CD4-positive, alpha-beta T cell (primary cell): Measurements from ENCODE around the gene LRFN4. TPM values are rescaled to one million over a fixed set of nuclear protein-coding genes. Genes with fewer than 3 reads are reported as not detected.

Experiments used
- ATAC-seq: fragments of 200-7000 bp; cut with Tn5 transposase; one replicate; pipeline ENCODE4 v1.10.0; 2022; ENCODE audit warnings: mild to moderate bottlenecking; ENCODE audit not compliant: poor library complexity
- CTCF ChIA-PET: fragments of 350-600 bp; sonication (Branson Sonifier 250); formaldehyde crosslinking; loops from one replicate; lab custom pipeline; 2021; ENCODE audit warnings: antibody characterized with exemption, inconsistent platforms; lab: Charles Lee
- POLR2A ChIA-PET: fragments of 350-600 bp; sonication (Branson Sonifier 250); formaldehyde crosslinking; loops from one replicate; lab custom pipeline; 2021; ENCODE audit warnings: antibody characterized with exemption, inconsistent platforms; lab: Charles Lee
- DNase-seq, 14 experiments: peaks; one replicate each; pipeline ENCODE4 v3.0.0-alpha.2; 2013 to 2020; ENCODE audit warnings: mixed read lengths in 2 of 14
- H3K27ac ChIP-seq, 2 donors: one replicate each; pipeline versions ENCODE4 v1.5.1 to v1.7.0; 2013; ENCODE audit warnings: low read length in 2 of 2, low read depth in 1 of 2, mild to moderate bottlenecking in 1 of 2
- H3K27me3 ChIP-seq, 2 experiments: 1 replicate in 1 of 2; 2 replicates in 1 of 2; pipeline versions ENCODE4 v1.6.1 to v1.7.0; 2013; ENCODE audit warnings: low read length in 2 of 2, control low read depth in 1 of 2, mild to moderate bottlenecking in 1 of 2, moderate library complexity in 1 of 2; ENCODE audit not compliant: insufficient read depth in 2 of 2, control insufficient read depth in 1 of 2
- H3K36me3 ChIP-seq: one replicate; pipeline ENCODE4 v1.6.1; 2013; ENCODE audit warnings: low read length, control low read depth; ENCODE audit not compliant: insufficient read depth
- H3K4me1 ChIP-seq: one replicate; pipeline ENCODE4 v1.6.1; 2013; ENCODE audit warnings: low read length, control low read depth; ENCODE audit not compliant: insufficient read depth
- H3K4me3 ChIP-seq: one replicate; pipeline ENCODE4 v1.5.1; 2013; ENCODE audit warnings: mild to moderate bottlenecking, low read length, moderate library complexity
- H3K9me3 ChIP-seq, 2 experiments: 1 replicate in 1 of 2; 2 replicates in 1 of 2; pipeline versions ENCODE4 v1.6.1 to v1.7.0; 2013; ENCODE audit warnings: low read length in 2 of 2, mild to moderate bottlenecking in 2 of 2, control low read depth in 1 of 2, moderate library complexity in 1 of 2; ENCODE audit not compliant: control insufficient read depth in 1 of 2, insufficient read depth in 1 of 2
- H3K27ac Mint-ChIP-seq: one replicate; pipeline ENCODE4 v1.8.0; 2020; ENCODE audit warnings: mixed read lengths
- H3K27me3 Mint-ChIP-seq: one replicate; pipeline ENCODE4 v1.8.0; 2021; ENCODE audit warnings: mixed read lengths
- H3K36me3 Mint-ChIP-seq: one replicate; pipeline ENCODE4 v1.8.0; 2021; ENCODE audit warnings: low read depth, mixed read lengths
- H3K4me1 Mint-ChIP-seq: one replicate; pipeline ENCODE4 v1.8.0; 2021; ENCODE audit warnings: low read depth, mixed read lengths
- H3K4me3 Mint-ChIP-seq: one replicate; pipeline ENCODE4 v1.8.0; 2020; ENCODE audit warnings: mild to moderate bottlenecking, mixed read lengths
- H3K9me3 Mint-ChIP-seq: one replicate; pipeline ENCODE4 v1.8.0; 2020; ENCODE audit warnings: mixed read lengths
- CTCF ChIP-seq: fragments of 200-600 bp; IDR thresholded peaks from one replicate; pipeline ENCODE4 v1.8.0; 2022; ENCODE audit warnings: antibody characterized with exemption, mild to moderate bottlenecking
- intact Hi-C, 2 experiments: fragments of 100-400 bp; cut with DNase I in 1 of 2; cut with micrococcal nuclease in 1 of 2; formaldehyde crosslinking; loops; one replicate each; pipeline versions ENCODE4 v1.15.1 to v1.9.0; 2023 to 2025; cut with DNase I, micrococcal nuclease
- total RNA-seq, 174 experiments: library from RNA in 2 of 174; stranded (reverse) in 2 of 174; gene quantifications; one replicate each; pipeline ENCODE4 v1.2.3 and lab custom pipeline; 2021 to 2026

LRFN4 gene
- total RNA-seq, 2 experiments from 2014 or later, result 1.6 to 2.5 TPM

- Histone ChIP-seq H3K27ac (no peak overlapping the region), H3K27me3 (no peaks in the 10 kb centered on the region), H3K4me1 (no peaks in the 10 kb centered on the region), H3K36me3 (no peaks in the 10 kb centered on the region), H3K9me3 (no peaks in the 10 kb centered on the region), H3K4me3 (no peak overlapping the region)
- TF ChIP-seq CTCF, result no peak
- ChIA-PET POLR2A (interaction anchor here (1.3 kb wide), 1 partner anchor 60 kb away, joined by 3 read pairs; no protein-coding TSS in a partner anchor), CTCF (no interaction called here)
- no peak for DNase-seq
- no peaks in the 10 kb centered on the region for H3K27me3 Mint-ChIP-seq
- intact Hi-C loops, result no loop called here
- no peak overlapping the region for H3K4me3 Mint-ChIP-seq
- H3K4me1 Mint-ChIP-seq, result no peaks in the 10 kb centered on the region
- ATAC-seq, result no peak
- no peak overlapping the region for H3K27ac Mint-ChIP-seq
- H3K36me3 Mint-ChIP-seq, result no peaks in the 10 kb centered on the region
- H3K9me3 Mint-ChIP-seq, result no peaks in the 10 kb centered on the region
Measured at GRCh38 chr11:66902486-66903177, 45.8 kb downstream of the LRFN4 start.

- no peaks in the 10 kb centered on the region for H3K9me3 ChIP-seq
- no peak overlapping the region for H3K27ac ChIP-seq
- ChIA-PET POLR2A (no interaction called here), CTCF (no interaction called here)
- no peaks in the 10 kb centered on the region for H3K36me3 ChIP-seq
- Mint-ChIP-seq H3K4me3 (no peak overlapping the region), H3K27me3 (no peaks in the 10 kb centered on the region), H3K9me3 (no peaks in the 10 kb centered on the region), H3K36me3 (no peaks in the 10 kb centered on the region), H3K4me1 (no peaks in the 10 kb centered on the region), H3K27ac (no peak overlapping the region)
- ATAC-seq (no peak), DNase-seq (no peak)
- no peaks in the 10 kb centered on the region for H3K4me1 ChIP-seq
- no peak for TF ChIP-seq CTCF
- H3K4me3 ChIP-seq, result no peak overlapping the region
- intact Hi-C loops, result no loop called here
- H3K27me3 ChIP-seq, result no peaks in the 10 kb centered on the region
Measured at GRCh38 chr11:66904055-66904454, 47.2 kb downstream of the LRFN4 start.

GRCh38 chr11:66904561-66904960 is 47.7 kb downstream of the LRFN4 start:
- no peak overlapping the region for H3K4me3 ChIP-seq
- H3K36me3 Mint-ChIP-seq, result no peaks in the 10 kb centered on the region
- H3K4me1 ChIP-seq, result no peaks in the 10 kb centered on the region
- H3K9me3 Mint-ChIP-seq, result no peaks in the 10 kb centered on the region
- POLR2A ChIA-PET, result no interaction called here
- no peaks in the 10 kb centered on the region for H3K27me3 Mint-ChIP-seq
- no peak overlapping the region for H3K27ac Mint-ChIP-seq
- no peak overlapping the region for H3K4me3 Mint-ChIP-seq
- H3K9me3 ChIP-seq, result no peaks in the 10 kb centered on the region
- intact Hi-C loops, result no loop called here
- no peaks in the 10 kb centered on the region for H3K27me3 ChIP-seq
- DNase-seq (no peak), ATAC-seq (no peak)
- no peaks in the 10 kb centered on the region for H3K36me3 ChIP-seq
- no peak overlapping the region for H3K27ac ChIP-seq
- TF ChIP-seq CTCF, result no peak
- CTCF ChIA-PET, result no interaction called here
- no peaks in the 10 kb centered on the region for H3K4me1 Mint-ChIP-seq
